Subcutaneous adipose tissue (tissue), 4 donors: ENCODE data around the gene MTFR2. TPM values are rescaled to one million over a fixed set of nuclear protein-coding genes. Genes with fewer than 3 reads are reported as not detected.

Source experiments
- total RNA-seq, 4 donors: library from RNA; depleted of rRNA; stranded (reverse); fragments of >200 nt; gene quantifications; one replicate each; pipeline ENCODE4 v1.1.0, GENCODE V29; 2016
- TF ChIP-seq, protein P1 (sequence below): fragments of 450-650 bp; IDR thresholded peaks from one replicate; pipeline ENCODE4 v1.5.1; 2016; ENCODE audit warnings: low read depth, mild to moderate bottlenecking, control low read depth, antibody characterized with exemption, moderate library complexity

MTFR2 gene
- total RNA-seq, 4 donors from 2014 or later: 0.88 to 5.1 (median 1.5) TPM

DNA sequence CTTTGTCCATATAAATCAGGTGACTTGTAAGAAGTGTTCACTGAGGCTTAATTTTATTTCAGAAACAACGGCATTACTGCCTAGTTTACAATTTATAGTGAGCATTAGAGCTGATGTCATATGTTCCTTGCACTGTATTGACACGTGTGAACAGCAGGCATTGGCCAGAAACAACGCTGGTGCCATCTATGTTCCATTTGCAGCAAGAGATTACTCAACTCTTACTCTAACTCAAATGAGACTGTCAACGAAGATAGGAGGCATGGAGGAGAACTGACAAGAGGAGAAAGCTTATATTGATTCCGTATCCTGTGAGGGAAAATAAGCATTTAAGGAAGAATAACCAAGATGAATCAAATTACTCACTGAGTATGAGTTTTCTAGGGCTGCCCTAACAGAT, 48.4 kb downstream of the MTFR2 start:
- TF ChIP-seq, protein P1, sequence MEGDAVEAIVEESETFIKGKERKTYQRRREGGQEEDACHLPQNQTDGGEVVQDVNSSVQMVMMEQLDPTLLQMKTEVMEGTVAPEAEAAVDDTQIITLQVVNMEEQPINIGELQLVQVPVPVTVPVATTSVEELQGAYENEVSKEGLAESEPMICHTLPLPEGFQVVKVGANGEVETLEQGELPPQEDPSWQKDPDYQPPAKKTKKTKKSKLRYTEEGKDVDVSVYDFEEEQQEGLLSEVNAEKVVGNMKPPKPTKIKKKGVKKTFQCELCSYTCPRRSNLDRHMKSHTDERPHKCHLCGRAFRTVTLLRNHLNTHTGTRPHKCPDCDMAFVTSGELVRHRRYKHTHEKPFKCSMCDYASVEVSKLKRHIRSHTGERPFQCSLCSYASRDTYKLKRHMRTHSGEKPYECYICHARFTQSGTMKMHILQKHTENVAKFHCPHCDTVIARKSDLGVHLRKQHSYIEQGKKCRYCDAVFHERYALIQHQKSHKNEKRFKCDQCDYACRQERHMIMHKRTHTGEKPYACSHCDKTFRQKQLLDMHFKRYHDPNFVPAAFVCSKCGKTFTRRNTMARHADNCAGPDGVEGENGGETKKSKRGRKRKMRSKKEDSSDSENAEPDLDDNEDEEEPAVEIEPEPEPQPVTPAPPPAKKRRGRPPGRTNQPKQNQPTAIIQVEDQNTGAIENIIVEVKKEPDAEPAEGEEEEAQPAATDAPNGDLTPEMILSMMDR: no peak

DNA sequence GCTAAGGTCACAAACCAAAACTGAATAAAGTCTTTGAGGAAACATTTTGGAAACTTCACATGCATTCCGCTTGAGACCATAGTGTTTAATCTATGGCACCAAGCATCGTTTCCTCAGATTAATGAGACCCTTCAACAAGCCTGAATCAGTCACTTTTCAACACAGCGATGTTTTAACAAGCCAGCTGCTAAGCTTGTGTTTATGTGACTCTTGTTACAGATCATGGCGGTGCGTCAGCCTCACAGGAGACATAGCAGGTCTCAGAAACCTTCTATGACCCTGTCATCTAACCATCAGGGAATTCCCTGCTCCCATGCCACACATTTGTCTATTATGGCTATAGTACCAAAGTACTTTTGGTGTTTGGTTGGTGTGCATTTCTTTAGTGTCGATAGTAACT, 57.2 kb downstream of the MTFR2 start:
- TF ChIP-seq, protein P1: no peak

DNA sequence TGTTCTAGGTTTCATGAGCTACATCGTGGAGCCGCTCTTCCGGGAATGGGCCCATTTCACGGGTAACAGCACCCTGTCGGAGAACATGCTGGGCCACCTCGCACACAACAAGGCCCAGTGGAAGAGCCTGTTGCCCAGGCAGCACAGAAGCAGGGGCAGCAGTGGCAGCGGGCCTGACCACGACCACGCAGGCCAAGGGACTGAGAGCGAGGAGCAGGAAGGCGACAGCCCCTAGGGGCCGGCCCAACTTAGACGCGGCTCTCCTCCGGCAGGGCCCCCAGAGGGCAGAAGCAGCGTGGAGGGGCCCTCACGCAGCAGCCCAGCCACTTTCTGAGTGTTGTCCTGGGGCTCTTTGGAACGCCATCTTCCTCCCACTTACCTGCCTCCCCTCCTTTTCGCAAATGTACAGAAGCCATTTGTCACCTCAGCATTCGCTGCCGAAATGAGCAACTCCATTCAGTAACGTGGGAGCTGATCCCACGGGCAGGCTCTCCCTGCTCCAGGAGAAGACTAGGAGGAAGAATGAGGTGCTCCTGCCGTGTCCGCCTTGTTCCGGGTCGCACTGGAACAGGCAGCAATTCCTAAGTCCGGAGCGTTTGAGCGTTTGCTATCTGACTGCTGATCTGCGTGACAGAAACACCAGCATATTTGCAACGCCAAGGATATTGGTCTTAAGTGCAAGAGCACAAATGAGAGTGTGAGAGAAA, 58.4 kb downstream of the MTFR2 start:
- TF ChIP-seq, protein P1: no peak

DNA sequence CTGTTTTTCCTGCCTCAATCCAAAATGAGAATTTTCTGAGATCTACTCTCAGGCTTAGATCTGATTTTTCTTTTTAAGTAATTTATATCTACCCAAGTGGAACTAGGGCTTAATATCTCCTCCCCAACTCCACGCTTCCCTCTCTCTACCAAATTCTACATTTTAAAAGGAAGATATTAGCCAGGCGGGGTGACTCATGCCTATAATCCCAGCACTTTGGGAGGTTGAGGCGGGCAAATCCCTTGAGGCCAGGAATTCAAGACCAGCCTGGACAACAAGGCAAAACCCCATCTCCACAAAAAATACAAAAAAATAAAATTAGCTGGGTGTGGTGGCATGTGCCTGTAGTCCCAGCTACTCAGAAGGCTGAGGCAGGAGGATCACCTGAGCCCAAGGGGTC, 61.0 kb downstream of the MTFR2 start:
- TF ChIP-seq, protein P1: no peak

DNA sequence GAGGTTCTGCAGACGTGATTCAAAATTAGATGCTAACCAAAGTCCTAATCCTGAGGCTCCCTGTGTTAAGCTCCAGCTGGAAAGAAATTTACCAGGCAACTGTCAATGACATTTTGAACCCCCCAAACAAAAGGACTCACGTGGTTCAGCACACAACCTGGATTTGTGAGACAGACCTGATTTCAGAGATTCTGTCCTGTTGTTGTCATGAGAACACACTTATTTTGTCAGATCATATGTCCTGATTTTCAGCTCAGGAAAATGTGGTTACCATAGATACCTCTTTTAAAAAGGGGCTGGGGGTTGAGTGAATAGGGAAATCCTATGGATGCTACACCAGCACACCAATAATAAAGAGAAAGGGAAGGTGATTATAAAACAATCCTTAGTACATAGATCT, 61.6 kb downstream of the MTFR2 start:
- TF ChIP-seq, protein P1: no peak

DNA sequence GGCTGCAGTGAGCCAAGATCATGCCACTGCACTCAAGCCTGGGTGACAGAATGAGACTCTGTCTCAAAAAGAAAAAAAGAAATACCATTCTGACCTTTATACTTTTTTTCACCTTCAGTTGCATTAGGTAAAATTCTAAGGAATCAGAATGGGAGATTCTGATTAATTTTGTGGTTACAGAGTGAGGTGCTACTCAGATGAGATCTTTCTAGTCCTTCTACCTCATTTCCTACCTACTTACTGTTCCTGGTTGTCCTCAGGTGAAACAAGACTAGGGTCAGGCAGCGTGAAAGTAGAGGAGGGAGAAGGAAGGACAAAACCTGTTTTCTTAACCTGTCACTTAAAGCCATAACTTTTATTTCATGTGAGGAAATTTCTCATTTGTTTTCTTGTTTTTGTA, 63.7 kb downstream of the MTFR2 start:
- TF ChIP-seq, protein P1: no peak

DNA sequence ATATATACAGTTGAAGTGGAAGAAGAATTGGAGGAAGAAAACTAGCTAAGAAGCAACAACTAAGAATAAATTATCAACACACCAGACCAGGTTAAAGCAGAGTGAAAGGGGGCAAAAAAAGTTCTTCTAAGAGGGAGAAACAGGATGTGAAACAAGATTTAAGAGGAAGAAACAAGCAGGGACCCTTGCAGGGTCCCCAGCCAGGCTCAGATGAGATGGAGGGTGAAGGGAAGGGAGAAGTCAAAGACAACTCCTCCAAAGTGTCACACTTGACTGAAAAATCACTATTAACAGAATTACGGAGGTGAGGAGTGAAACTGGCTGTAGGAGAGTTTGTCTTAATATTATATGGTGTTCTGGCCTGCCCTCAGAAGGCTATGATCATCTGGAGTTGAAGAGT, 65.4 kb downstream of the MTFR2 start:
- TF ChIP-seq, protein P1: no peak
